GM12872 (cell line): ENCODE data around the gene GORASP2.

Experiments
- TF ChIP-seq, protein P1 (sequence below): IDR thresholded peaks from 3 replicates; pipeline ENCODE4 v1.5.1; 2011; ENCODE audit warnings: low read depth, mild to moderate bottlenecking, low read length, moderate library complexity; ENCODE audit not compliant: insufficient read depth

The GORASP2 gene

DNA sequence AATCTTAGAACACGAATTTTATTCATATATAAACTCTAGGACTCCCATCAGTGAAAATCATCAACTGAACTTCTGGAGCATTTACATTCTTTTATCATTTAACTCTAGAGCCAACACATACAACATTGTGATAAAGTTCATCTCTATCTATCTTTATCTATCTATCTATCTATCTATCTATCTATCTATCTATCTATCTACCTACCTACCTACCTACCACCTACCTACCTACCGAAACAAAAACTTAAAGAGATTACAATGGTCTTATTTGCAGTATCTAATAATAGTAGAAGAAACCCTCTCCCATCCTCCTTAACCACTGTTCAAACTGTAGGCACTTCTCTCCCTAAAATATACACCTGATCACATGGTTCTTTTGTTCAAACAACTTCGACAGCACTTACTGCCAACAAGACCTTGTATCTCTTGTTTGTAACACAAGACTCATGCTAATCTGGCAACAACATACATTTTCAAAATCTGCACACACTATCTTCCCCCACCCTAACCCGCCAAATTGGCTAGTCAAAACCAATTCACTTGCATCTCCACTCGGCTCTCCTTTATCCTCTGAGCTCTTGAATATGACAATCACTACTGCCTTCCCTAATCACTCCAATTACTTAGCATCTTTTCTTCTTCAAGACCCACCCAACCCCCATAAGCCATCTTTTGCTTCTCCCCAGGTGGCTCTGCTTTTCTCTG lies 69.0 kb downstream of the GORASP2 start:
- TF ChIP-seq, protein P1, sequence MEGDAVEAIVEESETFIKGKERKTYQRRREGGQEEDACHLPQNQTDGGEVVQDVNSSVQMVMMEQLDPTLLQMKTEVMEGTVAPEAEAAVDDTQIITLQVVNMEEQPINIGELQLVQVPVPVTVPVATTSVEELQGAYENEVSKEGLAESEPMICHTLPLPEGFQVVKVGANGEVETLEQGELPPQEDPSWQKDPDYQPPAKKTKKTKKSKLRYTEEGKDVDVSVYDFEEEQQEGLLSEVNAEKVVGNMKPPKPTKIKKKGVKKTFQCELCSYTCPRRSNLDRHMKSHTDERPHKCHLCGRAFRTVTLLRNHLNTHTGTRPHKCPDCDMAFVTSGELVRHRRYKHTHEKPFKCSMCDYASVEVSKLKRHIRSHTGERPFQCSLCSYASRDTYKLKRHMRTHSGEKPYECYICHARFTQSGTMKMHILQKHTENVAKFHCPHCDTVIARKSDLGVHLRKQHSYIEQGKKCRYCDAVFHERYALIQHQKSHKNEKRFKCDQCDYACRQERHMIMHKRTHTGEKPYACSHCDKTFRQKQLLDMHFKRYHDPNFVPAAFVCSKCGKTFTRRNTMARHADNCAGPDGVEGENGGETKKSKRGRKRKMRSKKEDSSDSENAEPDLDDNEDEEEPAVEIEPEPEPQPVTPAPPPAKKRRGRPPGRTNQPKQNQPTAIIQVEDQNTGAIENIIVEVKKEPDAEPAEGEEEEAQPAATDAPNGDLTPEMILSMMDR, result no peak

DNA sequence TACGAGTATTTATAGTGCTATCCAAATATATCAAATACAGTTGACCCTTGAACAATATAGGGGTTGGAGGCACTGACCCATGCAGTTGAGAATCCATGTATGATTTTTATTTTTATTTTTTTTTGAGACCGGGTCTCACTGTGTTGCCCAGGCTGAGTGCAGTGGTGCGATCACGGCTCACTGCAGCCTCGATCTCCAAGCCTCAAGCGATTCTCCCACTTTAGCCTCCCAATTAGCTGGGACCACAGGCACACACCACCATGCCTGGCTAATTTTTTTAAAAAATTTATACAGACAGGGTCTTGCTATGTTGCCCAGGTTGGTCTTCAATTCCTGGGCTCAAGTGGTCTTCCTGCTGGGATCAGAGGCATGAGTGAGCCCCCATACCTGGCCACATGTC lies 70.6 kb downstream of the GORASP2 start:
- TF ChIP-seq, protein P1, result no peak

DNA sequence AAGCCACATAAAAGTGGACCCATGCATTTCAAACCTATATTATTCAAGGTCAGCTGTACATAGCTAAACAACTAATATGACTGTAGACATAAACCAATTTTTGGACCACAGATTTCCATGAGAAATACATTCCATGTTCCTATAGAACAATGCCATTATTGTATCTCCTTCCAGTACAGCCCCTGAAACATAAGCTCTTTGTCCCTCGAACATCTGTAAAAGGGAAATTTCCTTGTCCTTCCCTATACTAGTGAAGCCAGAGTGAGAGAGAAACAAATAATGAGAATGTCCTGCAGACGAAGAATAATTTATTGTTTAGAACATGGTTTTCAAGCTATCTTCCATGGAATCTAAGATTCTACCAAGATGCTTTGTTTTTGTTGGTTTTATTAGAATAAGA lies 75.3 kb downstream of the GORASP2 start:
- TF ChIP-seq, protein P1, result no peak

DNA sequence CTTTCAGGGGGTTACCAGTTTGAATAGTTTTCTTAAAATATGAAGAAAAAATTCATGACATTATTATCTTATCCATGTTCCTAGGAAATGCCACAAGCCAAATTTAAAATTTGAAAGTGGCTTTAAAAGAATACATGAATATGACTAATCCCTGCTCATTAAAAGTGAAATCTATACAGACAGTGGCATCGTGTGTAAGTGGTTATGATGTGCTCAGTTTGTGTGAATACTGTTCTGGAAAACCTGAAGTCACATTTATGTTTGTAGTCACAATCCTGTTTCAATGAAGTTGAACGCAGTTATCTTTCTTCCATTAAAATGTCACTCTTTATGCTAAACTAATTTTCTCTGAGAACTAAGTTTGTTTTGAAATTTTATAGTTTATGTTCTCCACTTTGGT lies 75.8 kb downstream of the GORASP2 start:
- TF ChIP-seq, protein P1, result no peak

DNA sequence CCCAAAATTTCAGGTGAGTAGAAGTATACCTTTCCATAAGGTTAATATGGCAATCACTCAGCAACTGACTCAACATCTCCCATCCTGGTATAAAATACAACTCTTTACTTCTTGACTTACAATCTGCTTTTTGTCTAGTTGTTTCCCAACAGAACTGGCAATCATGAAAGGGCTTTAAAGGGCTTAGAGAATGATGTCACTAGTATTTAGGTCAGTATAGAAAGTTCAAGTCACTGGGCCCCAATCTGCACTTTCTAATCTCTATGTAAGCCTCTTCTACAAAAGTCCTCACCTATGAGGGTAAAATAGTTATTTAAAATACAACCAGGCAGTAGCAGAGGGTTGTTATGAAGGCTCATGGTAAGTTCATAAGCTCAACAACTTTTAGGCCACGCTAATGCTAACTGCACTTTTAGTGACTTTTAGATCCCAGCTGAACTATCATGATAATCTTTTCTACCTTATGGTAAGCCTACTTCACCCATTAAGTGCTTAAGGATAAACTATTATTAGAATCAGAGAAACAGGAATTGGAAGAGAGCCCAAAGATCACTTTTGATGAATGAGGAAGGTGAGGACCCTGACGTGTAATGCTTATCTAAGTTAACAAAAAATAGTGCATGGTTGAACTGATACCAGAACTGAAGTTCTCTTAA lies 79.6 kb downstream of the GORASP2 start:
- TF ChIP-seq, protein P1, result no peak

DNA sequence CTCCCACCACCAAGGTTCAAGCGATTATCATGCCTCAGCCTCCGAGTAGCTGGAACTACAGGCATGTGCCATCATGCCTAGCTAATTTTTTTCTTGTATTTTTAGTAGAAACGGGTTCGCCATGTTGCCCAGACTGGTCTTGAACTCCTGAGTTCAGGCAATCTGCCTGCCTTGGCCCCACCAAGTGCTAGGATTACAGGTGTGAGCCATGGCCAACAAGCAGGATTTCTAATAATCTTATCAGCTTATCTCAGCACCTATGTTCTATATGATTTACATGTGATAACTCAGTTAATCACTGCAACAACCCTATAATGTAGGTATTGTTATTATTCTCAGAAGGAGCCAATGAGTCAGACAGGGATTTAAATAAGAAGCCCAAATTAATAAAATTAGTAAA lies 80.3 kb downstream of the GORASP2 start:
- TF ChIP-seq, protein P1, result no peak

DNA sequence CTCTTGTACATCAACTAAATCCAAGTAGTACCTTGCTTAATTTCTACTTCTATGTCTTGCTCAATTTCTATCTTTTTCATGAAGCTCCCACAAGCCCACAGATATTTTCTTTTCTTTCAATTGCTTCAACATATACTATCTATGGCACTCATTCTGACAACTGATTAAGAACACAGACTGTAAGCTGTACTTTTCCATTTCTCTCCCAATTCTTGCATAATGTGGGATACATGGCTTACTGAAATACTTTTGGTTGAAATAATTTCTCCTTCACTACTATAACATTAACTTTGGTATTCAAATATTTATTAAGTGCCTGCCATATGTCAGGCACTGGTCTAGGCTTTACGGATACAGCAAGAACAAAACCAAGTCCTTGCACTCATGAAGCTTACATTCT lies 84.8 kb downstream of the GORASP2 start:
- TF ChIP-seq, protein P1, result no peak
